ENCODE data around the gene GPR62.

DNA sequence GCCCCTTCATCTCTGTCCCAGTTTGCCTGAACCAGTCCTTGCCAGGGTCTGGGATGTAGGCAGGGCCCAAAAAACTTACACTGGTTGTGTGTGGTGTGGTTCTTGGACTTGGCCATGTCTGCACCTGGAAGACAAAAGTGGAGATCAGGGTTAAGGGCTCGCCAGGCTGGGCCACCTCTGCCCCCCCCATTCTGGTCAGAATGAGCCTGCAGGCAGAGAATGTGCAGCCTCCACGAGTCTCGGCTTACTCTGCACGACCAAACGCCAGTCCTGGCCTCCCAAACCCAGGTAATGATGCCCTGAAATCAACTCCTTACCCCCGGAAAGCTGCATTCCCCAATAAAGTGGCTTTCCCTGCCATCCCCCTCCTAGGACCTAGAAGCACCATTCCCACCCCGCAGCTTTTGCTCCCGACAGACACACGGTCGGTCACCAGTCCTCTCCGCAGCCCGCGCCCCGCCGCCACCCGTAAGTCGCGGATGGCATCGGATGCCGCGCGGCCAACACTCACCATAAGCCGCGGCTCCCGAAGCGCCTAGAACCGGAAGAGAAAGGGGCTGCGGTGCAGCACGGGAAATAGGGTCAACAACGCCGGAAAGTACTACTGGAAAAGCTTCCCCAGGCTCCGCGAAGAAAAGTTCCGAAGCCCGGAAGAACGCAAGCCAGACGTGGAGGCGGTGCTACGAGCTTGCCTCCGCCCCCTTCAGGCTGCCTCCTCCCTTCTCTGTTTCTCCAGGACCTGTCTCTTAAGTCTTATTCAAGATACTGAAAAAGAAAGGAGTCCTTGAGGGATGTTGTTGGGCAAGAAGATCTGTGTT is 40.4 kb downstream of the GPR62 start, which contains the start of gene RPL29:
- TF ChIP-seq, protein P1, sequence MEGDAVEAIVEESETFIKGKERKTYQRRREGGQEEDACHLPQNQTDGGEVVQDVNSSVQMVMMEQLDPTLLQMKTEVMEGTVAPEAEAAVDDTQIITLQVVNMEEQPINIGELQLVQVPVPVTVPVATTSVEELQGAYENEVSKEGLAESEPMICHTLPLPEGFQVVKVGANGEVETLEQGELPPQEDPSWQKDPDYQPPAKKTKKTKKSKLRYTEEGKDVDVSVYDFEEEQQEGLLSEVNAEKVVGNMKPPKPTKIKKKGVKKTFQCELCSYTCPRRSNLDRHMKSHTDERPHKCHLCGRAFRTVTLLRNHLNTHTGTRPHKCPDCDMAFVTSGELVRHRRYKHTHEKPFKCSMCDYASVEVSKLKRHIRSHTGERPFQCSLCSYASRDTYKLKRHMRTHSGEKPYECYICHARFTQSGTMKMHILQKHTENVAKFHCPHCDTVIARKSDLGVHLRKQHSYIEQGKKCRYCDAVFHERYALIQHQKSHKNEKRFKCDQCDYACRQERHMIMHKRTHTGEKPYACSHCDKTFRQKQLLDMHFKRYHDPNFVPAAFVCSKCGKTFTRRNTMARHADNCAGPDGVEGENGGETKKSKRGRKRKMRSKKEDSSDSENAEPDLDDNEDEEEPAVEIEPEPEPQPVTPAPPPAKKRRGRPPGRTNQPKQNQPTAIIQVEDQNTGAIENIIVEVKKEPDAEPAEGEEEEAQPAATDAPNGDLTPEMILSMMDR (conservative IDR thresholded peaks at IDR 0.05 in 1 of 2, IDR thresholded peaks at IDR 0.05 in 1 of 2; ENCODE audit: extremely low read depth in 1 of 2, insufficient read depth in 1 of 2, low read depth in 1 of 2, low read length in 2 of 2), result no peak
- TF ChIP-seq EZH2 (IDR thresholded peaks at IDR 0.05; ENCODE audit: borderline replicate concordance, low read length), result no peak
